Ramos (cell line): ENCODE measurements around the gene PLXND1.
"Not testable (repeated sequence)": the region's sequence is repeated elsewhere in the genome, so short reads cannot be mapped to it uniquely, and the experiment has no call there.

Experiments used
- in situ Hi-C: fragments of 300-500 bp; cut with MboI; formaldehyde crosslinking; loops from one replicate; pipeline ENCODE4 v1.14.3; 2022; ENCODE audit warnings: low sequenced_read_pairs; ENCODE audit not compliant: unreplicated experiment

Gene PLXND1

GRCh38 chr3:129556890-129557547, 49.5 kb downstream of the PLXND1 start:
- in situ Hi-C loops: no loop called here

GRCh38 chr3:129556358-129556695, 50.1 kb downstream of the PLXND1 start:
- in situ Hi-C loops: no loop called here

GRCh38 chr3:129555616-129556357, 50.7 kb downstream of the PLXND1 start:
- in situ Hi-C loops: no loop called here

GRCh38 chr3:129555153-129555550, 51.3 kb downstream of the PLXND1 start:
- in situ Hi-C loops: no loop called here

- in situ Hi-C loops: no loop called here
These were observed 51.9 kb downstream of the PLXND1 start for GRCh38 chr3:129554356-129555152.

- in situ Hi-C loops: no loop called here
These were observed 52.8 kb downstream of the PLXND1 start for GRCh38 chr3:129553719-129554118.

GRCh38 chr3:129553171-129553570, 53.3 kb downstream of the PLXND1 start:
- in situ Hi-C loops: no loop called here

- in situ Hi-C loops: no loop called here
These were observed 54.0 kb downstream of the PLXND1 start for GRCh38 chr3:129552287-129553050.

GRCh38 chr3:129549805-129550204, 56.7 kb downstream of the PLXND1 start:
- in situ Hi-C loops: no loop called here

- in situ Hi-C loops: no loop called here
These were observed 57.3 kb downstream of the PLXND1 start for GRCh38 chr3:129549006-129549800.

- in situ Hi-C loops: no loop called here
These were observed 58.1 kb downstream of the PLXND1 start for GRCh38 chr3:129548104-129548965.

GRCh38 chr3:129547241-129547640, 59.2 kb downstream of the PLXND1 start:
- in situ Hi-C loops: no loop called here

- in situ Hi-C loops: not testable (repeated sequence)
These were observed 60.5 kb downstream of the PLXND1 start for GRCh38 chr3:129545951-129546350.

GRCh38 chr3:129543999-129544398, 62.5 kb downstream of the PLXND1 start:
- in situ Hi-C loops: no loop called here

- in situ Hi-C loops: no loop called here
These were observed 63.2 kb downstream of the PLXND1 start, which contains the start of gene H1-8 for GRCh38 chr3:129543156-129543790. Gene H1-8, plus strand, starts transcription at chr3:129543175. Its CDS starts 44 bp downstream, at chr3:129543219.

- in situ Hi-C loops: no loop called here
These were observed 63.7 kb downstream of the PLXND1 start for GRCh38 chr3:129542747-129543146.

GRCh38 chr3:129540776-129541516, 65.5 kb downstream of the PLXND1 start:
- in situ Hi-C loops: no loop called here
